ENCODE results near the gene CLPTM1L.

DNA sequence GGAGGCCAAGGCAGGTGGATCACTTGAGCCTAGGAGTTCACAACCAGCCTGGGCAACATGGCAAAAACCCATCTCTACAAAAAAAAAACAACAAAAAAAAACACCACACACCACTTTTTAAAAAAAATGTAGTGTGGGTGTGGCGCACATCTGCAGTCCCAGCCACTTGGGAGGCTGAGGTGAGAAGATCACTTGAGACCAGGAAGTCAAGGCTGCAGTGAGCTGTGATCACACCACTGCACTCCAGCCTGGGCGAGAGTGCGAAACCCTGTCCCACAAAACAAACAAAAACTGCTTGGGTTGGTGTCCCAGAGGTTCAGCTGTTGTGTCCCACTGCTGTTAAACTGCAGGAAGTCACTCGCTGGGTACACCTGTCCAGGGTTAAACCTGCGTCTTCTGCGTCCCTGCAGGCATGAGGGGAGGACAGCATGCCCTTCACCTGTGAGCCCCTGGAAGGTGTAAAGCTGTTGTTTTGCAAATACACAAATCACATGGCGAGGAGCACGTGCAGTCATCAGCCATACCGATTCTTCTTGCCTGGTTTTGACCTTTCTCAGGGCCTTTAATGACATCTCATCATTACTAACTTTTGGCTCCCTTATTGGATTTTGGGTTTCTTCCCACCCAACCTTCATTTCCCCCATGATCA lies 29.3 kb upstream of the CLPTM1L start:
- TF ChIP-seq, protein P1, sequence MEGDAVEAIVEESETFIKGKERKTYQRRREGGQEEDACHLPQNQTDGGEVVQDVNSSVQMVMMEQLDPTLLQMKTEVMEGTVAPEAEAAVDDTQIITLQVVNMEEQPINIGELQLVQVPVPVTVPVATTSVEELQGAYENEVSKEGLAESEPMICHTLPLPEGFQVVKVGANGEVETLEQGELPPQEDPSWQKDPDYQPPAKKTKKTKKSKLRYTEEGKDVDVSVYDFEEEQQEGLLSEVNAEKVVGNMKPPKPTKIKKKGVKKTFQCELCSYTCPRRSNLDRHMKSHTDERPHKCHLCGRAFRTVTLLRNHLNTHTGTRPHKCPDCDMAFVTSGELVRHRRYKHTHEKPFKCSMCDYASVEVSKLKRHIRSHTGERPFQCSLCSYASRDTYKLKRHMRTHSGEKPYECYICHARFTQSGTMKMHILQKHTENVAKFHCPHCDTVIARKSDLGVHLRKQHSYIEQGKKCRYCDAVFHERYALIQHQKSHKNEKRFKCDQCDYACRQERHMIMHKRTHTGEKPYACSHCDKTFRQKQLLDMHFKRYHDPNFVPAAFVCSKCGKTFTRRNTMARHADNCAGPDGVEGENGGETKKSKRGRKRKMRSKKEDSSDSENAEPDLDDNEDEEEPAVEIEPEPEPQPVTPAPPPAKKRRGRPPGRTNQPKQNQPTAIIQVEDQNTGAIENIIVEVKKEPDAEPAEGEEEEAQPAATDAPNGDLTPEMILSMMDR (IDR thresholded peaks at IDR 0.05; ENCODE audit: insufficient read depth, low read depth, low read length): no peak
- no peak for TF ChIP-seq EZH2 (IDR thresholded peaks at IDR 0.05; ENCODE audit: insufficient read depth, low read length)

All from astrocyte (in vitro differentiated cells and primary cell).